ENCODE results near the gene LRRC1. TPM values are rescaled to one million over a fixed set of nuclear protein-coding genes. Genes with fewer than 3 reads are reported as not detected.

The LRRC1 gene
- total and polyA plus RNA-seq, 2 of the 8 experiments (the other 6 are each of a cell fraction or from before 2014, with no cell fraction given), result 6.7 to 15.9 TPM

DNA sequence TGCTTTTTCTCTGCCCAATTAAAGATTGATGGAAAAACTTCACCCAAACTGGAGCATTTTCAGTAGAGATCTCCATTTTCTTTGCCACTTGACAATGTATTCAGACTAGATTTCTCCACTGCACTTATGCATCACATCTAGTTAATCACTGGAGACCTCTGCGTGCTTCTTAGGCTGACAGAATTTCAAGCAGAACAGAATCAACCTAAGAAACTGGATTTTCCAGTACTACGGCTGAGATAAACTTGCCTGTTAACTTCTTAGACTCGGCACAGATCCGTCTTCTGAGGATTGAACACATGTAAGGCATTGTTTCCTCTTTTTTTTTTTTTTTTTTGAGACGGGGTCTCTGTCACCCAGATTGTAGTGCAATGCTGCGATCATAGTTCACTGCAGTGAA, 139.2 kb downstream of the LRRC1 start (continued):
- TF ChIP-seq CHD7 (IDR thresholded peaks at IDR 0.05; ENCODE audit: insufficient replicate concordance, low read length), result no peak
- TF ChIP-seq POLR2A (IDR thresholded peaks at IDR 0.05; ENCODE audit: control extremely low read depth in 1 of 2, low read depth in 2 of 2, low read length in 2 of 2), result no peak
- TF ChIP-seq ZNF274 (IDR thresholded peaks at IDR 0.05; ENCODE audit: borderline replicate concordance, extremely low read depth, low read length), result no peak
- TF ChIP-seq E2F6 (IDR thresholded peaks at IDR 0.05), result no peak
- no peak for TF ChIP-seq CBX8 (IDR thresholded peaks at IDR 0.05; ENCODE audit: borderline replicate concordance, low read depth, low read length)
- TF ChIP-seq HDAC6 (IDR thresholded peaks at IDR 0.05; ENCODE audit: low read depth, low read length), result no peak
- TF ChIP-seq, protein P1, sequence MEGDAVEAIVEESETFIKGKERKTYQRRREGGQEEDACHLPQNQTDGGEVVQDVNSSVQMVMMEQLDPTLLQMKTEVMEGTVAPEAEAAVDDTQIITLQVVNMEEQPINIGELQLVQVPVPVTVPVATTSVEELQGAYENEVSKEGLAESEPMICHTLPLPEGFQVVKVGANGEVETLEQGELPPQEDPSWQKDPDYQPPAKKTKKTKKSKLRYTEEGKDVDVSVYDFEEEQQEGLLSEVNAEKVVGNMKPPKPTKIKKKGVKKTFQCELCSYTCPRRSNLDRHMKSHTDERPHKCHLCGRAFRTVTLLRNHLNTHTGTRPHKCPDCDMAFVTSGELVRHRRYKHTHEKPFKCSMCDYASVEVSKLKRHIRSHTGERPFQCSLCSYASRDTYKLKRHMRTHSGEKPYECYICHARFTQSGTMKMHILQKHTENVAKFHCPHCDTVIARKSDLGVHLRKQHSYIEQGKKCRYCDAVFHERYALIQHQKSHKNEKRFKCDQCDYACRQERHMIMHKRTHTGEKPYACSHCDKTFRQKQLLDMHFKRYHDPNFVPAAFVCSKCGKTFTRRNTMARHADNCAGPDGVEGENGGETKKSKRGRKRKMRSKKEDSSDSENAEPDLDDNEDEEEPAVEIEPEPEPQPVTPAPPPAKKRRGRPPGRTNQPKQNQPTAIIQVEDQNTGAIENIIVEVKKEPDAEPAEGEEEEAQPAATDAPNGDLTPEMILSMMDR (IDR thresholded peaks at IDR 0.05; ENCODE audit: control extremely low read depth in 1 of 3, insufficient read depth in 1 of 3, low read depth in 1 of 3, low read length in 3 of 3), result no peak
- TF ChIP-seq TEAD4 (IDR thresholded peaks at IDR 0.05; ENCODE audit: low read depth, low read length), result no peak
